NK-92 (cell line): ENCODE data around the gene GDPD4.

Source experiments
- DNase-seq: peaks from one replicate; lab custom pipeline; 2025; ENCODE audit not compliant: unreplicated experiment; lab: John Stamatoyannopoulos, UW

The GDPD4 gene

GRCh38 chr11:77191823-77192495, 109.5 kb downstream of the GDPD4 start:
- no peak for DNase-seq

GRCh38 chr11:77191429-77191822, 110.1 kb downstream of the GDPD4 start:
- no peak for DNase-seq

DNA sequence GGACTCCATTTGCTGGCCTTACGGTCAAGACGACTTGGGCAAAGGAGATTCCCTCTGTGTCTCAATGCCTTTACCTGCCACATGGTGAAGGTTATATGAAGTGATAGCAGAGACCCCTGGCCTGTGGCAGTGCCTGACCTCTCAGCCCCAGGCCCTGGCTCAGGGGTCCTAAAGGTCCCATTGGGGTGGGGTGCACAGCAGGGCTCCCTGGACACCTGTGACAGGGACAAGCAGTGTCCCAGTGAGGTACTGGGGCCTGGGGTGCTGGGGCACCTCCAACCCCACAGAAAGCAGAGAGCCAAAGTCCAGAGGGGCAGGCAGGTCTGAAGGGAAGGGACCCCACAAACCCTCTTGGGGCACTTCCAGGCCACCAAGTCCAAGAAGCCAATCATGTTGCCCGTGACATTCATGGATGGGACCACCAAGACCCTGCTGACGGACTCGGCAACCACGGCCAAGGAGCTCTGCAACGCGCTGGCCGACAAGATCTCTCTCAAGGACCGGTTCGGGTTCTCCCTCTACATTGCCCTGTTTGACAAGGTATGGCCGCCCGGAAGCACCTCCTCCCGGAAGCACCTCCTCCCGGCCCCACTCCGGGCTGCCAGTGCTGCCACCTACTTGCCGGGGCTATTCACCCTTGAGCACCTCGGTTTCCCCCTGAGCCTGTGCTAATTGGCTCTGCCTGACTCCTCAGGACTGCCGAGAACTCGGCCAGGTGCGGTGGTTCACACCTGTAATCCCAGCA, 111.0 kb downstream of the GDPD4 start:
- no peak for DNase-seq

DNA sequence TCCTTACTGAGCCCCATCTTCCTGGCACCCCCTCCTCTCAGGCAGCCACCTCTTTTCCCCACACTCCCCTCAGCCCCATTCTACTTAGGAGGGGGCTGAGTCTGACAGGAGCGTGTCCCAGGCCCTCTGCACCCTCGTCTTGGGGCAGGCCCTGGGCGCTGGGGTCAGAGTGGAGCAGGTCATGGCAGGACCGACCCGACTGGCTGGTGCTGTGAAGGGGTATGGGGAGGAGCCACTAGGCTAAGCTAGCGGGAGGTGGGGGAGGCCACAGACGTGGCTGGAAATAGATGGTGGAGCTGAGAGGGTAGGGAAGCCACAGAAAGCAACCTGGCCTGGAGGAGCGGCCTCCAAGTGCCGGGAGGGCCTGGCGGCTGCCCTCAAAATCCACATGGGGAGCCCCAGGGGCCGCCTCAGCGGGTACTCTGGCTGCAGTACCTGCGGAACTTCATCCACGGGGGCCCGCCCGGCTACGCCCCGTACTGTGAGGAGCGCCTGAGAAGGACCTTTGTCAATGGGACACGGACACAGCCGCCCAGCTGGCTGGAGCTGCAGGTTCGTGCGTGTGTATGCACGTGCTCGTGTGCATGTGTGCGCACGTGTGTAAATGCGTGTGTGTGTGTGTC, 111.8 kb downstream of the GDPD4 start:
- DNase-seq = no peak

GRCh38 chr11:77188633-77189491, 112.6 kb downstream of the GDPD4 start:
- DNase-seq = no peak

DNA sequence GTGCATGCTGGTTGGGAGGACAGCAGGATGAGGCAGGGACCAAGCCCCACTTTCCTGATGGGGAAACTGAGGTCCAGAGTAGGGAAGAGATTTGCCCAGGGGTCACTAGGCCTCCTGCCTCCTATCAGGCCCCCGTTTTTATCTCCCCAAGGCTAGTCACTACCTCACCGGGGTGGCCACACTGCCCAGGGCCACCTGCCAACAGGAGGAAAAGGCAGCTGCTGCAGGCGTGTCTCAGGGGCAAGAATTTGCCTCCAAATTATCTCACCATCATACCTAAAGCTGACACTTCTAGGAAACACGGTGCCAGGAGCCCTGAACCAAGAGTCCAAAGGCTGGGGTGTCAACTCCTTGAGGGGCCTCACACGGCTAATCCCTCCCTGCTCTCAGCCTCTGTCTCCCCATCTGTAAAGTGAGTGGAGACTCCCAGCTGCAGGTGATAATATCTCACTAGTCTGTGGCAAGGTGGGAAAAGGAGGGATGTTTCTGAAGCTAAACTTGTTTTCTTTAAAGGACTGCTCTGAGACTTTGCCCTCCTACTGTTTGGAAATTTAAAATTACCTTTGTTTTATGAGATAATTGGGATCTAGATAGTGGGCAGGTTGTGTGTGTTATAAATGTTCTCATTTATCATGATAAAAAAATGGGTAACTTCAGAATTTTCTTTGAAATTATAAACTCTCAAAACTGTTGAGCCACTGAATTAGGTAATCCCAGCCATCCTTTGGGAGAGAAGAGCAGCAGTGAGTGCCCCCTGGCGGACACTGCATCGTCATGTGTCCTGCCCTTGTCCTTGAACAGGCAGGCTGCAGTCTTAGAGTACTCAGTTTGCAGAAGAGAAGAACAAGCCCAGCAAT, 113.5 kb downstream of the GDPD4 start:
- no peak for DNase-seq

- no peak for DNase-seq
Measured at GRCh38 chr11:77187111-77187750, 114.3 kb downstream of the GDPD4 start.

GRCh38 chr11:77186302-77186701, 115.2 kb downstream of the GDPD4 start:
- no peak for DNase-seq

GRCh38 chr11:77184136-77184860, 117.2 kb downstream of the GDPD4 start:
- DNase-seq = no peak

GRCh38 chr11:77183431-77183984, 118.0 kb downstream of the GDPD4 start:
- DNase-seq = no peak

DNA sequence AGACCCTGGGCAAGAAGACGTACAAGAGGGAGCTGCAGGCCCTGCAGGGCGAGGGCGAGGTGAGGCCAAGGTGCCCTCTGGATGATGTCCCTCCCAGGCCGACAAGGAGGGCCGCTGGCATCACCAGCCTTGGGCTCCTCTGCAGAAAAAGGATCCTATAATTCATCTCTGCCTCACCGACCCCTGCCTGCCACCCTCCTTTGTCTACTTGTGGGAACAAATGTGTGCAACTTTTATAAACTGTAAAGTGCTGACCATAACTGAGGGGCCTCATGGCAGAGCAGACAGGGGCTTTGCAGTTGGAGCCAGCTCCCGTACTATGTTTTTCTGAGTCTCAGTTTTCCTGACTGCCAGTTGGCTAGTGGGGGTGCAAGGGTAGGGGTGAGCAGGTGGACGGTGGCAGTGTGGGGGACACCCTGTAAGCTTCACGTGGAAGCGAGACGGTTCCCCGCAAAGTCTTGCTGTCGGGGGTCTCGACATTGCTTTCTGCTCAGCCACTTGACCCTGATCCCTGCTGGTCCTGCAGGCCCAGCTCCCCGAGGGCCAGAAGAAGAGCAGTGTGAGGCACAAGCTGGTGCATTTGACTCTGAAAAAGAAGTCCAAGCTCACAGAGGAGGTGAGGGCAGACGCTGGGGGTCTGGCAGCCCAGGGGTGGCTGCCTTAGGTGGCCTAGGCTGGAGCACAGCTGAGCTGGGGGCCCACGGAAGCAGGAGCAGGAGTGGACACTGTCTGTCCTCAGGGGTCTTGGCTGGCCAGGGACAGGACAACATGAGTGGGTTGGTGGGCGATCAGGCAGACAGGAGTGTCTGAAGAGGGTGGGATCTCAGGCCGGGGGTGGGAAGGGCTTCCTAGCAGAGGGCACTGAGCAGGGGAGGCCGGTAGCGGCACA, 118.7 kb downstream of the GDPD4 start:
- no peak for DNase-seq

- DNase-seq = no peak
Measured at GRCh38 chr11:77181799-77182541, 119.5 kb downstream of the GDPD4 start.

- no peak for DNase-seq
Measured at GRCh38 chr11:77181226-77181625, 120.3 kb downstream of the GDPD4 start.

GRCh38 chr11:77180346-77180745, 121.1 kb downstream of the GDPD4 start:
- no peak for DNase-seq

DNA sequence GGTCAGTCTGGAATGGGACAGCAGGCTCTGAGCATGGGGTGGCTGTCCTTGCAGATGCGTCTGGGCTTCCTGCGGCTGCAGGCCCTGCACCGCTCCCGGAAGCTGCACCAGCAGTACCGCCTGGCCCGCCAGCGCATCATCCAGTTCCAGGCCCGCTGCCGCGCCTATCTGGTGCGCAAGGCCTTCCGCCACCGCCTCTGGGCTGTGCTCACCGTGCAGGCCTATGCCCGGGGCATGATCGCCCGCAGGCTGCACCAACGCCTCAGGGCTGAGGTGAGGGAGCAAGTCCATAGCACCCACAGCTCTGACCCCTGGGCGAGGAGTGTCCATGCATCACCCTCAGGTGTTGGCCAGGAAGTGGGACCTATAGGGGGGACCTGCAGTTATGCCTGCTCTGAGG, 121.8 kb downstream of the GDPD4 start:
- DNase-seq = no peak

GRCh38 chr11:77179048-77179447, 122.4 kb downstream of the GDPD4 start:
- DNase-seq = no peak

DNA sequence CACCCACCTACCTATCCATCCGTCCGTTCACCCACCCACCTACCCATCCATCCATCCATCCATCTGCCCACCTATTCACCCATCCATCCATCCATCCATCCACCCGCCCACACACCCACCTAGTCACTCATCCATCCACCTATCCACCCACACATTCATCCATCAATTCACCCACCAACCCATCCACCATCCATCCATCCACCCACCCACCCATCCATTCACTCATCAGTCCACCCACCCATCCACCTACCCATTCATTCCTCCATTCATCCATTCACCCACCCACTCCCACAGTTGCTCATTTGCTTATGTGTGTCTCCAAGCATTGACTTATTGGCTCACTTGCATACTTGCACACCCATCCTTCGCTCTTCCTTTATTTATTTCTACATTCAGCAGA, 123.3 kb downstream of the GDPD4 start:
- no peak for DNase-seq
